GM12878 (cell line): ENCODE measurements around the gene LRP3. TPM values are rescaled to one million over a fixed set of nuclear protein-coding genes. Genes with fewer than 3 reads are reported as not detected.

ENCODE experiments used
- ATAC-seq: fragments of 200-7000 bp; cut with Tn5 transposase; 3 replicates; pipeline ENCODE4 v1.9.1; 2020; ENCODE audit warnings: mild to moderate bottlenecking, moderate library complexity
- BruUV-seq: library from RNA; stranded (reverse); fragments of 400-500 nt; replicated peaks from 2 replicates; lab custom pipeline; 2021; lab: Mats Ljungman, UMichigan
- CTCF ChIA-PET: fragments of 300-600 bp; sonication (Branson Sonifier 250); formaldehyde crosslinking; extraction: SDS; loops from one replicate; lab custom pipeline; 2021; ENCODE audit warnings: inconsistent platforms; lab: Yijun Ruan, JAX
- POLR2A ChIA-PET: fragments of 350-600 bp; formaldehyde crosslinking; extraction: SDS; loops from one replicate; lab custom pipeline; 2021; ENCODE audit warnings: inconsistent platforms; lab: Charles Lee
- RAD21 ChIA-PET: fragments of 300-600 bp; sonication (Branson Sonifier 250); formaldehyde crosslinking; loops from one replicate; lab custom pipeline; 2023; ENCODE audit warnings: antibody characterized with exemption; ENCODE audit not compliant: unreplicated experiment; lab: Charles Lee
- SMC1A ChIA-PET: fragments of 300-600 bp; sonication (Branson Sonifier 250); formaldehyde crosslinking; loops from one replicate; lab custom pipeline; 2023; ENCODE audit not compliant: unreplicated experiment, uncharacterized antibody; lab: Charles Lee
- DNase-seq: peaks from one replicate; pipeline ENCODE4 v3.0.0-alpha.2; 2011; ENCODE audit warnings: low read depth, low spot score
- FAIRE-seq: peaks from 3 replicates; lab custom pipeline; 2011; peaks lifted over from hg19 to GRCh38; lab: Jason Lieb, UNC
- H2AFZ ChIP-seq: 2 replicates; pipeline ENCODE4 v1.6.0; 2011; ENCODE audit warnings: low read depth, low read length, control low read depth; ENCODE audit not compliant: control insufficient read depth
- H3K27ac ChIP-seq: 2 replicates; pipeline ENCODE4 v1.5.1; 2011; ENCODE audit warnings: control low read depth; ENCODE audit not compliant: control insufficient read depth, insufficient read depth
- H3K27me3 ChIP-seq, 2 experiments: replicated peaks in 1 of 2; 2 replicates each; pipeline versions ENCODE4 v1.6.0 to v1.6.1; 2011; ENCODE audit warnings: low read length in 1 of 2; ENCODE audit not compliant: control insufficient read depth in 2 of 2, insufficient read depth in 2 of 2
- H3K36me3 ChIP-seq, 2 experiments: 2 replicates each; pipeline ENCODE4 v1.5.1; 2011; ENCODE audit warnings: low read length in 1 of 2; ENCODE audit not compliant: control insufficient read depth in 2 of 2, insufficient read depth in 2 of 2
- H3K4me1 ChIP-seq: 2 replicates; pipeline ENCODE4 v1.6.1; 2011; ENCODE audit warnings: mild to moderate bottlenecking, low read length, moderate library complexity, mixed read lengths; ENCODE audit not compliant: control insufficient read depth, insufficient read depth
- H3K4me2 ChIP-seq: 2 replicates; pipeline ENCODE4 v1.6.0; 2011; ENCODE audit warnings: control low read depth; ENCODE audit not compliant: control insufficient read depth, insufficient read depth
- H3K4me3 ChIP-seq: fragments of 200-600 bp; sonication (generic); 2 replicates; pipeline ENCODE4 v1.5.1; 2016
- H3K79me2 ChIP-seq: 2 replicates; pipeline ENCODE4 v1.6.0; 2011; ENCODE audit warnings: low read length; ENCODE audit not compliant: control insufficient read depth, insufficient read depth
- H3K9ac ChIP-seq: 2 replicates; pipeline ENCODE4 v1.8.0; 2011; ENCODE audit warnings: low read length, control low read depth, mixed read lengths; ENCODE audit not compliant: control insufficient read depth, insufficient read depth
- H3K9me3 ChIP-seq: replicated peaks from 3 replicates; pipeline ENCODE4 v1.5.1; 2011; ENCODE audit warnings: mild to moderate bottlenecking, low read length; ENCODE audit not compliant: control insufficient read depth, insufficient read depth
- H4K20me1 ChIP-seq: 2 replicates; pipeline ENCODE4 v1.6.0; 2011; ENCODE audit not compliant: control insufficient read depth, insufficient read depth
- BHLHE40 ChIP-seq, 2 experiments: fragments of 450-650 bp in 1 of 2; IDR thresholded peaks; 2 replicates each; pipeline ENCODE4 v1.6.1; 2011 to 2017; ENCODE audit warnings: low read depth in 2 of 2, borderline replicate concordance in 1 of 2, improper control_type of control experiment in 1 of 2, low read length in 1 of 2, mild to moderate bottlenecking in 1 of 2
- CHD4 ChIP-seq: fragments of 200-600 bp; sonication (generic); IDR thresholded peaks from 2 replicates; pipeline ENCODE4 v1.6.1; 2016; ENCODE audit warnings: mild to moderate bottlenecking
- EGR1 ChIP-seq, 2 experiments: IDR thresholded peaks; 1 replicate in 1 of 2; 2 replicates in 1 of 2; pipeline ENCODE4 v1.6.1; 2011 to 2012; ENCODE audit warnings: low read depth in 2 of 2, low read length in 2 of 2, borderline replicate concordance in 1 of 2, mild to moderate bottlenecking in 1 of 2, moderate library complexity in 1 of 2
- ETV6 ChIP-seq, 2 experiments: fragments of 450-650 bp in 1 of 2; IDR thresholded peaks in 1 of 2; conservative IDR thresholded peaks in 1 of 2; 2 replicates each; pipeline ENCODE4 v1.6.1; 2014; ENCODE audit warnings: antibody characterized with exemption in 1 of 2, borderline replicate concordance in 1 of 2, low read depth in 1 of 2, mild to moderate bottlenecking in 1 of 2, moderate library complexity in 1 of 2
- IRF4 ChIP-seq: IDR thresholded peaks from 2 replicates; pipeline ENCODE4 v1.6.1; 2011; ENCODE audit warnings: low read depth, low read length
- LARP7 ChIP-seq: fragments of 450-650 bp; IDR thresholded peaks from 2 replicates; pipeline ENCODE4 v1.6.1; 2017; ENCODE audit warnings: mild to moderate bottlenecking
- MTA2 ChIP-seq: fragments of 450-650 bp; IDR thresholded peaks from 2 replicates; pipeline ENCODE4 v1.6.1; 2016; ENCODE audit warnings: low read depth, mild to moderate bottlenecking, moderate library complexity
- MXI1 ChIP-seq: fragments of 150-350 bp; IDR thresholded peaks from 2 replicates; pipeline ENCODE4 v1.6.1; 2011; ENCODE audit warnings: low read depth, mild to moderate bottlenecking, inconsistent platforms, low read length, improper control_type of control experiment
- PAX8 ChIP-seq: fragments of 450-650 bp; IDR thresholded peaks from 2 replicates; pipeline ENCODE4 v1.6.1; 2017; ENCODE audit warnings: mild to moderate bottlenecking, moderate library complexity
- RAD21 ChIP-seq: IDR thresholded peaks from 2 replicates; pipeline ENCODE4 v1.6.1; 2011; ENCODE audit warnings: mild to moderate bottlenecking, low read depth, low read length, moderate library complexity; ENCODE audit not compliant: insufficient read depth
- RB1 ChIP-seq: fragments of 450-650 bp; formaldehyde crosslinking; IDR thresholded peaks from 2 replicates; pipeline ENCODE4 v1.6.1; 2017; ENCODE audit warnings: mild to moderate bottlenecking, borderline replicate concordance
- STAT3 ChIP-seq: IDR thresholded peaks from 2 replicates; pipeline ENCODE4 v1.6.1; 2011; ENCODE audit warnings: low read depth, low read length, improper control_type of control experiment
- YBX1 ChIP-seq: fragments of 450-650 bp; IDR thresholded peaks from 2 replicates; pipeline ENCODE4 v1.6.1; 2016; ENCODE audit warnings: antibody characterized with exemption
- WGBS: methylation state at CpG from one replicate; pipeline ENCODE4 v1.1.6; 2016; ENCODE audit warnings: low lambda C conversion rate; ENCODE audit not compliant: insufficient replicate concordance, insufficient coverage; ENCODE audit errors: missing lambda C conversion rate; 5-methylcytosine and 5-hydroxymethylcytosine counted together
- in situ Hi-C: fragments of 300-500 bp; cut with MboI; formaldehyde crosslinking; loops from 9 replicates; pipeline ENCODE4 v1.14.3; 2018; ENCODE audit warnings: mixed read lengths
- intact Hi-C: fragments of 100-400 bp; cut with micrococcal nuclease; formaldehyde crosslinking; loops from one replicate; pipeline ENCODE4 v1.14.2; 2022; ENCODE audit not compliant: unreplicated experiment
- polyA plus RNA-seq, 11 experiments: library from polyadenylated mRNA; depleted of rRNA in 4 of 11; unstranded in 6 of 11; stranded (reverse) in 5 of 11; fragments of >200 nt; fragmentation: Nextera tagmentation in 4 of 11; fragmentation: Illumina TruSeq in 1 of 11; extraction: Ambion mirVana in 4 of 11; extraction: Trizol in 1 of 11; gene quantifications; 1 replicate in 1 of 11; 2 replicates in 10 of 11; pipeline versions ENCODE4 v1.2.1 to v1.2.3, GENCODE V29; 2011 to 2016; ENCODE audit warnings: inconsistent platforms in 2 of 11, missing spikeins in 2 of 11, low read depth in 1 of 11
- total RNA-seq, 4 experiments: library from RNA; depleted of rRNA in 3 of 4; stranded (reverse); fragments of >200 nt in 3 of 4; fragmentation: Illumina TruSeq in 1 of 4; extraction: Trizol in 1 of 4; gene quantifications; 2 replicates each; pipeline versions ENCODE4 v1.2.1 to v1.2.3, GENCODE V29; 2013 to 2021
- TF ChIP-seq, protein P1 (sequence below): fragments of 450-650 bp; IDR thresholded peaks from 2 replicates; pipeline ENCODE4 v1.6.1; 2017; ENCODE audit warnings: antibody characterized with exemption, mild to moderate bottlenecking, moderate library complexity
- TF ChIP-seq, protein P2 (sequence below): fragments of 450-650 bp; IDR thresholded peaks from 2 replicates; pipeline ENCODE4 v1.6.1; 2017; ENCODE audit warnings: mild to moderate bottlenecking, moderate library complexity

LRP3 gene
- total and polyA plus RNA-seq, 10 of the 15 experiments (the other 5 are each of a cell fraction or from before 2014, with no cell fraction given), result 0.12 to 3.2 (median 0.64) TPM; not detected in 2

DNA sequence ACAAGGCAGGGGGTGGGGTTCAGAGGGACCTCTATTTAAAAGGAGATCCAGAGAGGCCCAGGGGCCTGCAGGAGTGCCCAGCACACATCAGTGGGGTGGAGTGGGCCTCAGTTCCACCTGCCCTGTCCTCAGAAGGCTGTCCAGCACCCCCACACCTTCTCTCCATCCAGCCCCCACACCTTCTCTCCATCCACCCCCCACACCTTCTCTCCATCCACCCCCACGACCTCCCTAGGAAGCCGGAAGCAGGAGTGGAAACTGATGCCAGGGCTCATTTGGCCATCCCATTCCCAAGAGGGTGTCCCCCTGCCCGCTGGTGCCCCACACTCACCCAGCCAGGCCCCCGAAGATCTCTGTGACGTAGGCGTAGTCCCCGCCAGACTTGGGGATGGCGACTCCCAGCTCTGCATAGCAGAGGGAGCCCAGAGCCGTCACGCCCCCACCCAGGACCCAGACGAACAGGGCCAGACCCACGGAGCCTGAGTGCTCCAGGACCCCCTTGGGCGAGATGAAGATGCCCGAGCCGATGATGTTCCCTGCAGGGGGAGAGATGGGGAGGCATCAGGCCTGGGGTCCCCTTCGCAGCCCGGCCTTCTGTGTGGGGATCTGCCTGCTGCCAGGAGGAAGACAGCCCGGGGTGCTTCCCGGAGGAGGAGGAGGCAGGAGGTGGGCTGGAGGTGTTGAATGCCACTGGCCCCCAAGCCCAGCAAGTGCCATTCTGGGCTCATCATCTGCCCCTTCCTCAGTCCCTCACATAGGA lies 21.5 kb downstream of the LRP3 start:
- Histone ChIP-seq H3K9me3 (no peaks in the 10 kb centered on the region), H3K4me1 (no peaks in the 10 kb centered on the region), H2AFZ (no peak overlapping the region), H3K4me3 (no peak overlapping the region), H3K9ac (no peak overlapping the region), H3K79me2 (no peaks in the 10 kb centered on the region), H3K4me2 (no peak overlapping the region)
- POLR2A ChIA-PET, result no interaction called here
- no peak for FAIRE-seq
- RAD21 ChIA-PET, result no interaction called here
- no peak for ATAC-seq
- no peak for DNase-seq
- SMC1A ChIA-PET, result no interaction called here
- TF ChIP-seq STAT3 (no peak), CHD4 (no peak), LARP7 (no peak), ETV6 (conservative IDR thresholded peaks at IDR 0.05 in 1 of 2, IDR thresholded peaks at IDR 0.05 in 1 of 2; ENCODE audit: borderline replicate concordance in 1 of 2, low read depth in 1 of 2) (no peak), EGR1 (IDR thresholded peaks at IDR 0.05; ENCODE audit: borderline replicate concordance in 1 of 2, low read depth in 2 of 2, low read length in 2 of 2) (no peak), YBX1 (no peak), MTA2 (no peak), PAX8 (no peak), MXI1 (no peak), RAD21 (no peak), RB1 (no peak), BHLHE40 (IDR thresholded peaks at IDR 0.05; ENCODE audit: borderline replicate concordance in 1 of 2, low read depth in 2 of 2, low read length in 1 of 2) (no peak), IRF4 (no peak)
- TF ChIP-seq, protein P1, sequence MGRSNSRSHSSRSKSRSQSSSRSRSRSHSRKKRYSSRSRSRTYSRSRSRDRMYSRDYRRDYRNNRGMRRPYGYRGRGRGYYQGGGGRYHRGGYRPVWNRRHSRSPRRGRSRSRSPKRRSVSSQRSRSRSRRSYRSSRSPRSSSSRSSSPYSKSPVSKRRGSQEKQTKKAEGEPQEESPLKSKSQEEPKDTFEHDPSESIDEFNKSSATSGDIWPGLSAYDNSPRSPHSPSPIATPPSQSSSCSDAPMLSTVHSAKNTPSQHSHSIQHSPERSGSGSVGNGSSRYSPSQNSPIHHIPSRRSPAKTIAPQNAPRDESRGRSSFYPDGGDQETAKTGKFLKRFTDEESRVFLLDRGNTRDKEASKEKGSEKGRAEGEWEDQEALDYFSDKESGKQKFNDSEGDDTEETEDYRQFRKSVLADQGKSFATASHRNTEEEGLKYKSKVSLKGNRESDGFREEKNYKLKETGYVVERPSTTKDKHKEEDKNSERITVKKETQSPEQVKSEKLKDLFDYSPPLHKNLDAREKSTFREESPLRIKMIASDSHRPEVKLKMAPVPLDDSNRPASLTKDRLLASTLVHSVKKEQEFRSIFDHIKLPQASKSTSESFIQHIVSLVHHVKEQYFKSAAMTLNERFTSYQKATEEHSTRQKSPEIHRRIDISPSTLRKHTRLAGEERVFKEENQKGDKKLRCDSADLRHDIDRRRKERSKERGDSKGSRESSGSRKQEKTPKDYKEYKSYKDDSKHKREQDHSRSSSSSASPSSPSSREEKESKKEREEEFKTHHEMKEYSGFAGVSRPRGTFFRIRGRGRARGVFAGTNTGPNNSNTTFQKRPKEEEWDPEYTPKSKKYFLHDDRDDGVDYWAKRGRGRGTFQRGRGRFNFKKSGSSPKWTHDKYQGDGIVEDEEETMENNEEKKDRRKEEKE, result no peak
- TF ChIP-seq, protein P2, sequence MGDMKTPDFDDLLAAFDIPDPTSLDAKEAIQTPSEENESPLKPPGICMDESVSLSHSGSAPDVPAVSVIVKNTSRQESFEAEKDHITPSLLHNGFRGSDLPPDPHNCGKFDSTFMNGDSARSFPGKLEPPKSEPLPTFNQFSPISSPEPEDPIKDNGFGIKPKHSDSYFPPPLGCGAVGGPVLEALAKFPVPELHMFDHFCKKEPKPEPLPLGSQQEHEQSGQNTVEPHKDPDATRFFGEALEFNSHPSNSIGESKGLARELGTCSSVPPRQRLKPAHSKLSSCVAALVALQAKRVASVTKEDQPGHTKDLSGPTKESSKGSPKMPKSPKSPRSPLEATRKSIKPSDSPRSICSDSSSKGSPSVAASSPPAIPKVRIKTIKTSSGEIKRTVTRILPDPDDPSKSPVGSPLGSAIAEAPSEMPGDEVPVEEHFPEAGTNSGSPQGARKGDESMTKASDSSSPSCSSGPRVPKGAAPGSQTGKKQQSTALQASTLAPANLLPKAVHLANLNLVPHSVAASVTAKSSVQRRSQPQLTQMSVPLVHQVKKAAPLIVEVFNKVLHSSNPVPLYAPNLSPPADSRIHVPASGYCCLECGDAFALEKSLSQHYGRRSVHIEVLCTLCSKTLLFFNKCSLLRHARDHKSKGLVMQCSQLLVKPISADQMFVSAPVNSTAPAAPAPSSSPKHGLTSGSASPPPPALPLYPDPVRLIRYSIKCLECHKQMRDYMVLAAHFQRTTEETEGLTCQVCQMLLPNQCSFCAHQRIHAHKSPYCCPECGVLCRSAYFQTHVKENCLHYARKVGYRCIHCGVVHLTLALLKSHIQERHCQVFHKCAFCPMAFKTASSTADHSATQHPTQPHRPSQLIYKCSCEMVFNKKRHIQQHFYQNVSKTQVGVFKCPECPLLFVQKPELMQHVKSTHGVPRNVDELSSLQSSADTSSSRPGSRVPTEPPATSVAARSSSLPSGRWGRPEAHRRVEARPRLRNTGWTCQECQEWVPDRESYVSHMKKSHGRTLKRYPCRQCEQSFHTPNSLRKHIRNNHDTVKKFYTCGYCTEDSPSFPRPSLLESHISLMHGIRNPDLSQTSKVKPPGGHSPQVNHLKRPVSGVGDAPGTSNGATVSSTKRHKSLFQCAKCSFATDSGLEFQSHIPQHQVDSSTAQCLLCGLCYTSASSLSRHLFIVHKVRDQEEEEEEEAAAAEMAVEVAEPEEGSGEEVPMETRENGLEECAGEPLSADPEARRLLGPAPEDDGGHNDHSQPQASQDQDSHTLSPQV, result no peak
- TF ChIP-seq, all 136 proteins: peak for 0
- WGBS, result 24% methylated on average over 17 of the region's 19 CpGs
- no TSS peak for BruUV-seq
- H3K27ac ChIP-seq, result no peak overlapping the region
- peaks cover 0 to 1% of the 10 kb centered on the region in 2 experiments; a peak in 3 of 4 replicates for H3K27me3 ChIP-seq
- no peaks in the 10 kb centered on the region for H4K20me1 ChIP-seq
- CTCF ChIA-PET, result interaction anchor here (0.6 kb wide), 1 partner anchor 1190 kb away, joined by 3 read pairs; no protein-coding TSS in a partner anchor
- no peaks in the 10 kb centered on the region for H3K36me3 ChIP-seq
- in situ Hi-C loops, result no loop called here
- intact Hi-C loops, result no loop called here
